H54 (cell line): Measurements from ENCODE around the gene ACY1.

Source experiments
- DNase-seq: peaks from one replicate; pipeline ENCODE4 v3.0.0; 2011; ENCODE audit warnings: low spot score, mixed read lengths; ENCODE audit not compliant: insufficient read length
- FAIRE-seq: peaks from 3 replicates; lab custom pipeline; 2011; peaks lifted over from hg19 to GRCh38; lab: Jason Lieb, UNC
- POLR2A ChIP-seq: IDR thresholded peaks from 2 replicates; pipeline ENCODE4 v1.6.1; 2011; ENCODE audit warnings: low read depth, mild to moderate bottlenecking, low read length

ACY1 gene

GRCh38 chr3:51954713-51955112 lies 28.6 kb upstream of the ACY1 start:
- no peak for FAIRE-seq
- DNase-seq: no peak

DNA sequence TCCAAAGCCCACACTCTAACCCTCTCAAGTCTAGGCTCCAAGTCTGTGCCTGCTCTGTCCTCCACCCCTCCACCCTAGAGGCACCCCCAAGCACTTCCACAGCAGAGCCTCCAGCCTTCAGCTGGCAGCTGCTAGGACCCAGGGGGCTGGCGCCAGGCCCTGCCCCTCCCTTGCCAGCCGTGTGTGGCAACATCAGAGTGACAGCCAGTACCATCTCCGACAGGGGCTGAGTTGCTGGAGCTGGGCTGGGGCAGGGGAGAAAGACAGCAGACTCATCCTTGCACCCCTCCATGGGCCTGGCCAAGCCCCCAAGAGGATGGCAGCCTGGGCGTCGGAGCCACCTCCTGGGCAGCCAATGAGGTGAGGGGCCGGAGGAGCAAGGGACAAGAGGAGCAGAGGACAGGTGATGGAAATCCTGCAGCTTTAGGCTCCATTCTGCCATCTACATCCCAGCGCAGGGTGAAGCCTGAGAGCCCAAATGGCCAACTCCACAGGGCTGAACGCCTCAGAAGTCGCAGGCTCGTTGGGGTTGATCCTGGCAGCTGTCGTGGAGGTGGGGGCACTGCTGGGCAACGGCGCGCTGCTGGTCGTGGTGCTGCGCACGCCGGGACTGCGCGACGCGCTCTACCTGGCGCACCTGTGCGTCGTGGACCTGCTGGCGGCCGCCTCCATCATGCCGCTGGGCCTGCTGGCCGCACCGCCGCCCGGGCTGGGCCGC lies 28.0 kb upstream of the ACY1 start, which contains the start of gene GPR62:
TSS of gene GPR62 (plus strand) at position 207 of the 718 bp plus-strand sequence. CDS start at position 479, 272 bp downstream.
- peak; percentile 44 for DNase-seq
- TF ChIP-seq POLR2A: no peak
- FAIRE-seq: no peak

More at GRCh38 chr3:51954713-51955112, 28.6 kb upstream of the ACY1 start:
- no peak for TF ChIP-seq POLR2A

- DNase-seq: no peak
- FAIRE-seq: no peak
- no peak for TF ChIP-seq POLR2A
Observed at GRCh38 chr3:51955893-51956770, 27.2 kb upstream of the ACY1 start.

- FAIRE-seq (no peak), DNase-seq (no peak)
- TF ChIP-seq POLR2A: no peak
Observed at GRCh38 chr3:51957520-51958205, 25.7 kb upstream of the ACY1 start.

DNA sequence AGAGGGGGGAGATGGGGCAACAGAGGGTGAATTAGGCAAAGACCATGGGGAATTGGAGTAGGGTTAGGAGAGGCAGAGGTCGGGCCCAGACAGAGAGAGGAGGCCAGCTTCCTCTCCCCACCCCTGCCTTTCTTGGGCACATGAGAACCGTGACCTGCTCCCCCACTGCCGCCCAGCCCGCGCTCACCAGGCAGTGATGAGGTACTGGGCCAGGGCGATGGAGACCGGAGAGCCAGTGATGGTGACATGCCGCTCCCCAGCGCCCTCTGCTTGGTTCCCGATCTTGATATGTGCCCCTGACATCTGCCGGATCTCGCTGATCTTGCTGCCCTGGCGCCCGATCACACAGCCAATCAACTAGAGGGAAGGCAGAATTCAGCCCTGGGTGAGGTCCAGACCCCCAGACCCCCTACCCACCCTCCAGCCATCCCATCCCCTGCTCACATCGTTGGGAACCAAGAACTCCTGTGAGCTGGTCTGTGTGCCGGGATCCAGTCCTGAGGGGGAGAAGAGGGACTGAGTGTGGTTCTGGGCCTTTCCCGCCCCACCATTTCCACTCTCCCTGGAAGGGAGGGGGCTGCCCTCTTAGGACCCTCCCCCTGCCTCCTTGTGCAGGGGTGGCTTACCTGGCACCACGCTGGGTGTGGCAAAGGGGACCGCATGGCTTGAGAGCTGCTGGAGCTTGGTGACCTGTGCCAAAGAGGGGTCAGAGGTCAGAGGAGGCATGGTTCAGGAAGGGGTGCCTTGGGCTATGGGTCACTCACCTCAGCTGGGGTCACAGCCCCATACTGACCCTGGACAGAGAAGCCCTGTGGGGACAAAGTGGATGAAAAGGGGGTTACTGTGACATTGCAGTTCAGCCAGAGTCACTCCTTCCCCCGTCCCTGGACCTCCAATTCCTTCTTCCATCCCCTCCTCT lies 24.5 kb upstream of the ACY1 start:
- DNase-seq (no peak), FAIRE-seq (no peak)
- no peak for TF ChIP-seq POLR2A

DNA sequence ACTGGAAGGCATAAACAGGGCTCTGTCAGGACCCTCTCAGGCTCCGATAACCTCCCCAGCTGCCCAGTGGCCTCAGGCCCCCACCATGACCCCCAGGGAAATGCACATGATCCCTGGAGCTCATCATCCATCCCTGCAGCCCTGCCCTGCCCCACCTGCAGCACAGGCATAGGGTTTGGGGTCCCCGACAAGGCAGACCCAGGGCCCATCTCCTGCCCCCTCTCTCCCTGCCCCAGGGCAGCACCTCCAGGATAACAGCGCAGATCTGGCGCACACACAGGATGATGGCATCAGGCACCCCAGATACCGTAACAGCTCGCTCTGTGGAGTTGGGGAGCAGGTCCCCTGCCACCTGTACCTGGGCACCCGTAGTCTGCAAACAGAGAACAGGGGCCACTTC lies 23.7 kb upstream of the ACY1 start:
- no peak for TF ChIP-seq POLR2A
- DNase-seq (no peak), FAIRE-seq (no peak)

- FAIRE-seq (no peak), DNase-seq (no peak)
- TF ChIP-seq POLR2A: no peak
Observed at GRCh38 chr3:51960386-51960785, 22.9 kb upstream of the ACY1 start.

DNA sequence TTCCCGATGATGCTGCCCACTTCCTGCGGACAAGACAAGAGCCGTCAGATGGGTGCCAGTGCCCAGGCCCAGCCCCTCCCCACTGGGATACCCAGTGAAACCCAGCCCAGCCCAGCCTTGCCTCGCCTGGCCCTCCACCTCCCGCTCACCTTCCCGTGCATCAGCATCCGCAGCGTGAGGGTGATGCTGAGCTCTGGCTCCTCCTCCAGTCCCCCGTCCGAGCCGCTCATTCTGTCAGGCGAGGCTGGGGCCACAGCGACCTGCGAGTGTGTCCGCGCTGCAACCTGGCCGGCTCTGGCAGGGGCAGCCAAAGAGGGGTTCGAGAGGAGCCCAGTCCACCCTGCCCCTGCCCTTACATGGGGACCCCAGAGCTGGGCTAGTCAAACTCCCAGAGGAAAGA lies 22.3 kb upstream of the ACY1 start:
- TF ChIP-seq POLR2A: no peak

DNA sequence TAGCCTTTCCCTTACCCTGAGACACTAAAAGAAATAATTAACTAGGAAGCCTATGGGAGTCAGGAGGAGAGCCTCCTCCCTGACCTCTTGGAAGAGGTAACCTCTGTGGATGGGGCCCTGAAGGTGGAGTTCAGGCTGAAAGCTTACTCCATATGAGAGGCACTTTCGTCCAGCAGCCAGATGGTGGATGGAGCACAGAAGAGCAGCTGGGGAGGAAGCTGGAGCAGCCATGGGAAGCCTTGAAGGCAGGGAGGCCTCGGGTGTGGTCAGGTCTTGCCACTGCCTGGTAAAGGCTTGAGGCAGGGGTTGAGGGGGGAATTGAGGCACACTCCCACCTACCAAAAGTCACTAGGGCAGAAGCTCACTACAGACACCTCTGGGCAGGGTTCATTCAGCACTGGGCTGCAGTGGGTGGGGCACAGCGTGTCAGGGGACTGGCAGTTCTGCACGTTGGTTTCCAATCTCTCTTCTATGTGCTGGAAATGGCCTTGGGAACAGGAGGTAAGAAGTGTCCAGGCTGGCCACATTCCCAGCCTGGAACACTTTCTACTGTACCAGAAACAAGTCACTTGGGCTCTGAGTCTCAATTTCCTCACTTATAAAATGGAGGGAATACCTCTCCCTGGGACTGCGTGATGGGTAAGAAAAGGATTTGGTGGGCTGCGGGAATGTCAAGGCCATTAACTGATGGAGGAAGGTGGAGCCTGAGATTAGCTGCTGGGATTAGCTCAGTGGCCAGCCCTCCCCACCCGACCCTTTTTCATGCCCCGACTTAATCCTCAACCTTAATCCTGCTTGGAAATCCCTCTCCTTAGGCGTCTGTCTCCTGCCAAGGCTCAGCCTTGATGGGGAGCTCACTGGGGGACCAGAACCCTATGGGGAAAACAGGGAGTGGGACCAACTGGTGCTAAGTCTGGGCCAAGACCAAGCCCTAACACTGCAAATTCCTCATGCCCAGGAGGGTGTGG lies 21.4 kb upstream of the ACY1 start:
- no peak for TF ChIP-seq POLR2A
- DNase-seq (no peak), FAIRE-seq (no peak)

More for the DNA sequence above, 22.3 kb upstream of the ACY1 start:
- DNase-seq (no peak), FAIRE-seq (no peak)

DNA sequence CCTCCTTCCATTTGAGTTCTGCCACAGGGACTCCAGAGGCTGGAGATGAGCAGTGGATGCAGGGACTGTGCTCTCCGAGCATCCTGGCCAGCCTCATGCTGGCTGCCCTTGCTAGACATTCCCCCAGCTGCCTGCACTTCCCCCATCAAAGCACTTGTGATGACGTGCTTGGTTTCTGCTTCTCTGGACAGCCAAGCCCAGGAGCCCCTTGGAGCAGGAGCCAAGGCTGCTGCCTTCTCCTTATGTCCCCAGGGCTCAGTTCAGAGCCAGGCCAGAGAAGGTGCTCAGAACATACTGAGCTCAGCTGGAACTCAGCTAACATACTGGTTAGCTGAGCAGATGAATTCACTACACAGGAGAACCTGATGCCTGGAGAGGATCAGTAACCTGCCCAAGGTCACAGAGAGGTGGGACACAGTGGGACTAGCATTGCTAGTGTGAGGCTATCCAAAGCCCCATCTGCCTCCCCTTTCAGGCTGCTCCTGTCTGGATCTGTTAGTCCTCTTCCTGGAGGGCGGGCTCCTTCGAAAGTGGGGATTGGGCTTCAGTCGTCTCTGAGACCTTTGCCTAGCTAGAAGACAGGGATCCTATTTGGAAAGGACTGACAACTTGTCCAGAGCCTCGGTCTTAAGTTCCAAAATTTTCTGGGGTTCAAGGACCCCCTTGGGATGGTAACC lies 20.3 kb upstream of the ACY1 start:
- FAIRE-seq: no peak
- TF ChIP-seq POLR2A: no peak
- no peak for DNase-seq

DNA sequence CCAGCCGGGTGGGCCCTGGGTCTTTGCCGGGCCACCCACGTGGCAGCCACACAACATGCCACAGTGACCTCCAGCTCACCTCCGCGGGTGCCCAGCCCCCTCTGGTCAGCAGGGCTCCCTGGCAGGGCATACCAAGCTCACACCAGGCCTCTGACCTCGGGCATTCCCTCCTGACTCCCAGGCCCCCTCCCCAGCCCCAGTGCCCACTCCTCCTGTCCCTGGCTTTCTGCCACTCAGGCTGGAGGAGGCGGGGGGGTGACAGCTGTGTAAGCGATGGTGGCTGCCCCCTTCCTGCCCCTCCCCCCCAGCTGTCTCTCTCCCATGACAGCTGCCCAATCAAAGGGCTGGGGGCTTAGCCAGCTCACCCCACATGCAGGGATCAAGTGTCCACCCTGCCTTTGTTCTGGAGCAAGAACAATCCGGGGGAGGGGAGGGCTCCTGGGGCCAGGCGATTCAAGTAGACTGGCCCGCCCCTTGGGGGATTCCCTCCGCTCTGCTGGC lies 19.3 kb upstream of the ACY1 start:
- TF ChIP-seq POLR2A: no peak
- DNase-seq (no peak), FAIRE-seq (no peak)
